HepG2 (cell line): Measurements from ENCODE around the gene MCMBP. TPM values are rescaled to one million over a fixed set of nuclear protein-coding genes. Genes with fewer than 3 reads are reported as not detected.
A peak's percentile ranks its signal among the peaks of the same experiment; 100 is the strongest.

Experiments
- AGO1 ChIP-seq: fragments of 200-400 bp; formaldehyde crosslinking; IDR thresholded peaks from 2 replicates; pipeline ENCODE4 v1.6.1; 2017; ENCODE audit warnings: mild to moderate bottlenecking, low read depth, low read length, moderate library complexity; ENCODE audit not compliant: poor library complexity, severe bottlenecking
- ATF7-NPFF ChIP-seq: sonication (generic); formaldehyde crosslinking; IDR thresholded peaks from 2 replicates; pipeline ENCODE4 v1.8.1; 2023; ENCODE audit warnings: mild to moderate bottlenecking, low read depth, missing genetic modification reagents, moderate library complexity
- FOSL2 ChIP-seq: sonication (generic); formaldehyde crosslinking; IDR thresholded peaks from 2 replicates; pipeline ENCODE4 v1.4.0; 2020; ENCODE audit warnings: missing genetic modification reagents
- GATAD2A ChIP-seq: IDR thresholded peaks from 2 replicates; pipeline ENCODE4 v1.6.1; 2016
- GZF1 ChIP-seq: sonication (generic); formaldehyde crosslinking; IDR thresholded peaks from 2 replicates; pipeline ENCODE4 v1.5.1; 2020; ENCODE audit warnings: mild to moderate bottlenecking, missing genetic modification reagents
- KDM3A ChIP-seq: IDR thresholded peaks from 2 replicates; pipeline ENCODE4 v1.6.1; 2018; ENCODE audit warnings: low read depth, missing compliant biosample characterization
- POLR2A ChIP-seq, 2 experiments: IDR thresholded peaks; 2 replicates each; pipeline ENCODE4 v1.6.1; 2011; ENCODE audit warnings: low read depth in 2 of 2, low read length in 2 of 2, mild to moderate bottlenecking in 1 of 2, moderate library complexity in 1 of 2; ENCODE audit not compliant: insufficient read depth in 1 of 2
- RXRB ChIP-seq: IDR thresholded peaks from 2 replicates; pipeline ENCODE4 v1.6.1; 2016; ENCODE audit warnings: borderline replicate concordance, missing genetic modification reagents, missing compliant biosample characterization
- SOX6 ChIP-seq, 2 experiments: fragments of 450-650 bp in 1 of 2; sonication (generic) in 1 of 2; formaldehyde crosslinking in 1 of 2; IDR thresholded peaks; 2 replicates each; pipeline versions ENCODE4 v1.4.0 to v1.6.1; 2017 to 2020; ENCODE audit warnings: antibody characterized with exemption in 1 of 2, mild to moderate bottlenecking in 1 of 2, missing genetic modification reagents in 1 of 2
- ZFYVE20 ChIP-seq: sonication (generic); formaldehyde crosslinking; IDR thresholded peaks from 2 replicates; pipeline ENCODE4 v1.8.0; 2023; ENCODE audit warnings: low read depth, mild to moderate bottlenecking, moderate library complexity, missing genetic modification reagents, borderline replicate concordance
- ZNF441 ChIP-seq: sonication (generic); formaldehyde crosslinking; IDR thresholded peaks from 2 replicates; pipeline ENCODE4 v1.7.0; 2021; ENCODE audit warnings: missing genetic modification reagents, borderline replicate concordance
- ZNF567 ChIP-seq: sonication (generic); formaldehyde crosslinking; IDR thresholded peaks from 2 replicates; pipeline ENCODE4 v1.8.1; 2023; ENCODE audit warnings: mild to moderate bottlenecking, missing genetic modification reagents, borderline replicate concordance
- polyA plus RNA-seq, 8 experiments: library from polyadenylated mRNA; depleted of rRNA in 3 of 8; stranded (reverse) in 7 of 8; unstranded in 1 of 8; fragments of >200 nt; fragmentation: Illumina TruSeq in 4 of 8; extraction: Trizol in 4 of 8; gene quantifications; 2 replicates each; pipeline versions ENCODE4 v1.2.1 to v1.2.3, GENCODE V29; 2011 to 2016; ENCODE audit warnings: low read depth in 4 of 8, missing spikeins in 1 of 8, mixed read lengths in 1 of 8; ENCODE audit not compliant: insufficient read depth in 1 of 8
- total RNA-seq, 5 experiments: library from RNA; depleted of rRNA; stranded (reverse); fragments of >200 nt; fragmentation: Illumina TruSeq; extraction: Trizol; gene quantifications; 2 replicates each; pipeline ENCODE4 v1.2.3, GENCODE V29; 2016; ENCODE audit warnings: low read depth in 1 of 5
- TF ChIP-seq, protein P1 (sequence below): sonication (generic); formaldehyde crosslinking; IDR thresholded peaks from 2 replicates; pipeline ENCODE4 v1.4.0; 2020; ENCODE audit warnings: missing genetic modification reagents
- TF ChIP-seq, protein P2 (sequence below), 2 experiments: sonication (generic) in 1 of 2; formaldehyde crosslinking in 1 of 2; IDR thresholded peaks; 2 replicates each; pipeline versions ENCODE4 v1.5.1 to v1.6.1; 2011 to 2020; ENCODE audit warnings: borderline replicate concordance in 1 of 2, low read depth in 1 of 2, low read length in 1 of 2, mild to moderate bottlenecking in 1 of 2, missing genetic modification reagents in 1 of 2, moderate library complexity in 1 of 2
- TF ChIP-seq, protein P3 (sequence below), 2 experiments: fragments of 450-650 bp in 1 of 2; sonication (generic) in 1 of 2; formaldehyde crosslinking; IDR thresholded peaks; 2 replicates each; pipeline versions ENCODE4 v1.5.0 to v1.8.0; 2020 to 2022; ENCODE audit warnings: mild to moderate bottlenecking in 1 of 2, missing genetic modification reagents in 1 of 2
- TF ChIP-seq, protein P4 (sequence below): IDR thresholded peaks from 2 replicates; pipeline ENCODE4 v1.6.1; 2016; ENCODE audit warnings: mild to moderate bottlenecking
- TF ChIP-seq, protein P5 (sequence below): IDR thresholded peaks from 2 replicates; pipeline ENCODE4 v1.6.1; 2016; ENCODE audit warnings: low read depth, control low read depth
- TF ChIP-seq, protein P6 (sequence below): sonication (generic); formaldehyde crosslinking; conservative IDR thresholded peaks from 2 replicates; pipeline ENCODE4 v1.4.0; 2020; ENCODE audit warnings: missing genetic modification reagents

Gene MCMBP
- total and polyA plus RNA-seq, 2 of the 13 experiments (the other 11 are each of a cell fraction or from before 2014, with no cell fraction given) = 35.7 to 62.4 TPM

DNA sequence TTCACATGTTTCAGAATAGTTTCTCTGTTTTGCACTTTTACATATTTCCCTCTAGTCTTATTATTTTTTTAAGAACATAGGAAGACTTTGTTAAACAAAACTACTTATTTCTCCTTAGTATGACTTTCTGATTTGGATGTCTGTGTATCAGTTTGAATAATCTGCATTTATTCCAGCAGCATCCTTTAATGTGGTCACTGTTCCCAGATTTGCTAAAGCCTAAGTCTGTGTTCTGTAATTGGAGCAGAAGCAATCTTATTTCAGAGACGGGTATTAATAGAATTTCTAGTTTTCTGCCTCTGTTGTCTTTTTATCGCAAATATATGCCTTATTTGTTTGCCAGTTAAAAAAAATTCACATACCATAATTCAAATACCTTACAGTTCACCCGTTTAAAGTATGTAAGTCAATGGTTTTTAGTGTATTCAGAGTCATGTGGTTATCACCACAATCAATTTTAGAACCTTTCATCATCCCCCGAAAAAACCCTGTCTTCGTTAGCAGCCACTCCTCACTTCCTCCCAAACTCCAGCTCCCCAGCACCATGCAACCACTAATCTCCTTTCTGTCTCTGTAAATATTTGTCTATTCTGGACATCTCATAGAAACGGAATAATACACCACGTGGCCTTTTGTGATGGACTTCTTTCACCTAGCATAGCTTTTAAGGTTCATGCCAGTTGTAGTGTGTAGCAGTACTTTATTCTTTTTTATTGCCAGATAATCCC, 88.1 kb downstream of the MCMBP start (continued):
- TF ChIP-seq, protein P1, sequence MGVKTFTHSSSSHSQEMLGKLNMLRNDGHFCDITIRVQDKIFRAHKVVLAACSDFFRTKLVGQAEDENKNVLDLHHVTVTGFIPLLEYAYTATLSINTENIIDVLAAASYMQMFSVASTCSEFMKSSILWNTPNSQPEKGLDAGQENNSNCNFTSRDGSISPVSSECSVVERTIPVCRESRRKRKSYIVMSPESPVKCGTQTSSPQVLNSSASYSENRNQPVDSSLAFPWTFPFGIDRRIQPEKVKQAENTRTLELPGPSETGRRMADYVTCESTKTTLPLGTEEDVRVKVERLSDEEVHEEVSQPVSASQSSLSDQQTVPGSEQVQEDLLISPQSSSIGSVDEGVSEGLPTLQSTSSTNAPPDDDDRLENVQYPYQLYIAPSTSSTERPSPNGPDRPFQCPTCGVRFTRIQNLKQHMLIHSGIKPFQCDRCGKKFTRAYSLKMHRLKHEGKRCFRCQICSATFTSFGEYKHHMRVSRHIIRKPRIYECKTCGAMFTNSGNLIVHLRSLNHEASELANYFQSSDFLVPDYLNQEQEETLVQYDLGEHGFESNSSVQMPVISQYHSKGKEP (CRISPR knock-in tag) = no peak
- no peak for TF ChIP-seq GZF1 (CRISPR knock-in tag)
- TF ChIP-seq, protein P2, sequence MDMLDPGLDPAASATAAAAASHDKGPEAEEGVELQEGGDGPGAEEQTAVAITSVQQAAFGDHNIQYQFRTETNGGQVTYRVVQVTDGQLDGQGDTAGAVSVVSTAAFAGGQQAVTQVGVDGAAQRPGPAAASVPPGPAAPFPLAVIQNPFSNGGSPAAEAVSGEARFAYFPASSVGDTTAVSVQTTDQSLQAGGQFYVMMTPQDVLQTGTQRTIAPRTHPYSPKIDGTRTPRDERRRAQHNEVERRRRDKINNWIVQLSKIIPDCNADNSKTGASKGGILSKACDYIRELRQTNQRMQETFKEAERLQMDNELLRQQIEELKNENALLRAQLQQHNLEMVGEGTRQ (IDR thresholded peaks at IDR 0.05; ENCODE audit: low read depth, low read length) = peak; percentile 48; the same call in 1 of the 2 replicates
- TF ChIP-seq, protein P2 (CRISPR knock-in tag; IDR thresholded peaks at IDR 0.05; ENCODE audit: borderline replicate concordance) = peak; percentile 73; the same call in 1 of the 2 replicates
- TF ChIP-seq ZFYVE20 (CRISPR knock-in tag) = no peak
- TF ChIP-seq FOSL2 (CRISPR knock-in tag) = 0 out of 2 replicates have a peak, but pooled peaks have one; percentile 35
- TF ChIP-seq SOX6 (IDR thresholded peaks at IDR 0.05) = no peak
- peak; percentile 84 for TF ChIP-seq SOX6 (CRISPR knock-in tag; IDR thresholded peaks at IDR 0.05)
- TF ChIP-seq, protein P3, sequence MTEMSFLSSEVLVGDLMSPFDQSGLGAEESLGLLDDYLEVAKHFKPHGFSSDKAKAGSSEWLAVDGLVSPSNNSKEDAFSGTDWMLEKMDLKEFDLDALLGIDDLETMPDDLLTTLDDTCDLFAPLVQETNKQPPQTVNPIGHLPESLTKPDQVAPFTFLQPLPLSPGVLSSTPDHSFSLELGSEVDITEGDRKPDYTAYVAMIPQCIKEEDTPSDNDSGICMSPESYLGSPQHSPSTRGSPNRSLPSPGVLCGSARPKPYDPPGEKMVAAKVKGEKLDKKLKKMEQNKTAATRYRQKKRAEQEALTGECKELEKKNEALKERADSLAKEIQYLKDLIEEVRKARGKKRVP (CRISPR knock-in tag; IDR thresholded peaks at IDR 0.05) = peak in 1 of 2 experiments; percentile 81; a peak in 2 of 4 replicates
- no peak for TF ChIP-seq ZNF567
- TF ChIP-seq, protein P4, sequence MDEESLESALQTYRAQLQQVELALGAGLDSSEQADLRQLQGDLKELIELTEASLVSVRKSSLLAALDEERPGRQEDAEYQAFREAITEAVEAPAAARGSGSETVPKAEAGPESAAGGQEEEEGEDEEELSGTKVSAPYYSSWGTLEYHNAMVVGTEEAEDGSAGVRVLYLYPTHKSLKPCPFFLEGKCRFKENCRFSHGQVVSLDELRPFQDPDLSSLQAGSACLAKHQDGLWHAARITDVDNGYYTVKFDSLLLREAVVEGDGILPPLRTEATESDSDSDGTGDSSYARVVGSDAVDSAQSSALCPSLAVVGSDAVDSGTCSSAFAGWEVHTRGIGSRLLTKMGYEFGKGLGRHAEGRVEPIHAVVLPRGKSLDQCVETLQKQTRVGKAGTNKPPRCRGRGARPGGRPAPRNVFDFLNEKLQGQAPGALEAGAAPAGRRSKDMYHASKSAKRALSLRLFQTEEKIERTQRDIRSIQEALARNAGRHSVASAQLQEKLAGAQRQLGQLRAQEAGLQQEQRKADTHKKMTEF (CRISPR knock-in tag) = peak; percentile 43; the same call in 1 of the 2 replicates
- peak; percentile 59; the same call in 1 of the 2 replicates for TF ChIP-seq GATAD2A (CRISPR knock-in tag)
- no peak for TF ChIP-seq KDM3A (CRISPR knock-in tag)
- no peak for TF ChIP-seq ZNF441 (CRISPR knock-in tag)
- TF ChIP-seq, protein P5, sequence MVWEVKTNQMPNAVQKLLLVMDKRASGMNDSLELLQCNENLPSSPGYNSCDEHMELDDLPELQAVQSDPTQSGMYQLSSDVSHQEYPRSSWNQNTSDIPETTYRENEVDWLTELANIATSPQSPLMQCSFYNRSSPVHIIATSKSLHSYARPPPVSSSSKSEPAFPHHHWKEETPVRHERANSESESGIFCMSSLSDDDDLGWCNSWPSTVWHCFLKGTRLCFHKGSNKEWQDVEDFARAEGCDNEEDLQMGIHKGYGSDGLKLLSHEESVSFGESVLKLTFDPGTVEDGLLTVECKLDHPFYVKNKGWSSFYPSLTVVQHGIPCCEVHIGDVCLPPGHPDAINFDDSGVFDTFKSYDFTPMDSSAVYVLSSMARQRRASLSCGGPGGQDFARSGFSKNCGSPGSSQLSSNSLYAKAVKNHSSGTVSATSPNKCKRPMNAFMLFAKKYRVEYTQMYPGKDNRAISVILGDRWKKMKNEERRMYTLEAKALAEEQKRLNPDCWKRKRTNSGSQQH (CRISPR knock-in tag) = no peak
- TF ChIP-seq, protein P6, sequence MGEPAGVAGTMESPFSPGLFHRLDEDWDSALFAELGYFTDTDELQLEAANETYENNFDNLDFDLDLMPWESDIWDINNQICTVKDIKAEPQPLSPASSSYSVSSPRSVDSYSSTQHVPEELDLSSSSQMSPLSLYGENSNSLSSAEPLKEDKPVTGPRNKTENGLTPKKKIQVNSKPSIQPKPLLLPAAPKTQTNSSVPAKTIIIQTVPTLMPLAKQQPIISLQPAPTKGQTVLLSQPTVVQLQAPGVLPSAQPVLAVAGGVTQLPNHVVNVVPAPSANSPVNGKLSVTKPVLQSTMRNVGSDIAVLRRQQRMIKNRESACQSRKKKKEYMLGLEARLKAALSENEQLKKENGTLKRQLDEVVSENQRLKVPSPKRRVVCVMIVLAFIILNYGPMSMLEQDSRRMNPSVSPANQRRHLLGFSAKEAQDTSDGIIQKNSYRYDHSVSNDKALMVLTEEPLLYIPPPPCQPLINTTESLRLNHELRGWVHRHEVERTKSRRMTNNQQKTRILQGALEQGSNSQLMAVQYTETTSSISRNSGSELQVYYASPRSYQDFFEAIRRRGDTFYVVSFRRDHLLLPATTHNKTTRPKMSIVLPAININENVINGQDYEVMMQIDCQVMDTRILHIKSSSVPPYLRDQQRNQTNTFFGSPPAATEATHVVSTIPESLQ (CRISPR knock-in tag) = no peak
- no peak for TF ChIP-seq POLR2A (IDR thresholded peaks at IDR 0.05; ENCODE audit: insufficient read depth in 1 of 2, low read depth in 2 of 2, low read length in 2 of 2)
- no peak for TF ChIP-seq AGO1
- TF ChIP-seq ATF7-NPFF = no peak
- 0 out of 2 replicates have a peak, but pooled peaks have one; percentile 24 for TF ChIP-seq RXRB (CRISPR knock-in tag)
